ENCODE measurements around the gene PPP6R3. TPM values are rescaled to one million over a fixed set of nuclear protein-coding genes. Genes with fewer than 3 reads are reported as not detected.
"Not testable (repeated sequence)": the region's sequence is repeated elsewhere in the genome, so short reads cannot be mapped to it uniquely, and the experiment has no call there.

Gene PPP6R3
- total RNA-seq, 2 donors from 2014 or later, result 134 to 136 TPM

GRCh38 chr11:68425866-68426380, 34.6 kb upstream of the PPP6R3 start:
- ATAC-seq, result no peak
- Mint-ChIP-seq H3K4me1 (no peaks in the 10 kb centered on the region), H3K36me3 (ENCODE audit: low read depth) (no peaks in the 10 kb centered on the region), H3K27ac (no peak overlapping the region), H3K4me3 (no peak overlapping the region), H3K27me3 (no peaks in the 10 kb centered on the region)
- no peaks in the 10 kb centered on the region for H3K9me3 ChIP-seq (ENCODE audit: control insufficient read depth, low read length, poor library complexity, severe bottlenecking)
- no peak for DNase-seq

- H3K9me3 ChIP-seq (ENCODE audit: control insufficient read depth, low read length, poor library complexity, severe bottlenecking), result no peaks in the 10 kb centered on the region
- no peaks in the 10 kb centered on the region for H3K27me3 Mint-ChIP-seq
- H3K4me1 Mint-ChIP-seq, result no peaks in the 10 kb centered on the region
- no peak overlapping the region for H3K27ac Mint-ChIP-seq
- no peak overlapping the region for H3K4me3 Mint-ChIP-seq
- DNase-seq (no peak), ATAC-seq (no peak)
- no peaks in the 10 kb centered on the region for H3K36me3 Mint-ChIP-seq (ENCODE audit: low read depth)
Observed at GRCh38 chr11:68429661-68430060, 30.9 kb upstream of the PPP6R3 start.

- H3K36me3 Mint-ChIP-seq (ENCODE audit: low read depth), result no peaks in the 10 kb centered on the region
- no peak for ATAC-seq
- no peaks in the 10 kb centered on the region for H3K4me1 Mint-ChIP-seq
- no peaks in the 10 kb centered on the region for H3K27me3 Mint-ChIP-seq
- H3K27ac Mint-ChIP-seq, result no peak overlapping the region
- no peaks in the 10 kb centered on the region for H3K9me3 ChIP-seq (ENCODE audit: control insufficient read depth, low read length, poor library complexity, severe bottlenecking)
- H3K4me3 Mint-ChIP-seq, result no peak overlapping the region
- no peak for DNase-seq
Observed at GRCh38 chr11:68430384-68430783, 30.2 kb upstream of the PPP6R3 start.

GRCh38 chr11:68430801-68431200, 29.8 kb upstream of the PPP6R3 start:
- no peaks in the 10 kb centered on the region for H3K9me3 ChIP-seq (ENCODE audit: control insufficient read depth, low read length, poor library complexity, severe bottlenecking)
- H3K27ac Mint-ChIP-seq, result no peak overlapping the region
- ATAC-seq (no peak), DNase-seq (no peak)
- H3K27me3 Mint-ChIP-seq, result no peaks in the 10 kb centered on the region
- H3K36me3 Mint-ChIP-seq (ENCODE audit: low read depth), result no peaks in the 10 kb centered on the region
- H3K4me1 Mint-ChIP-seq, result no peaks in the 10 kb centered on the region
- H3K4me3 Mint-ChIP-seq, result no peak overlapping the region

- Mint-ChIP-seq H3K4me3 (no peak overlapping the region), H3K27ac (no peak overlapping the region), H3K36me3 (ENCODE audit: low read depth) (no peaks in the 10 kb centered on the region), H3K27me3 (no peaks in the 10 kb centered on the region), H3K4me1 (no peaks in the 10 kb centered on the region)
- DNase-seq, result no peak
- no peak for ATAC-seq
- no peaks in the 10 kb centered on the region for H3K9me3 ChIP-seq (ENCODE audit: control insufficient read depth, low read length, poor library complexity, severe bottlenecking)
Observed at GRCh38 chr11:68431984-68432645, 28.4 kb upstream of the PPP6R3 start.

GRCh38 chr11:68432874-68433273, 27.7 kb upstream of the PPP6R3 start:
- H3K27ac Mint-ChIP-seq, result no peak overlapping the region
- no peaks in the 10 kb centered on the region for H3K4me1 Mint-ChIP-seq
- H3K36me3 Mint-ChIP-seq (ENCODE audit: low read depth), result no peaks in the 10 kb centered on the region
- DNase-seq (no peak), ATAC-seq (no peak)
- no peaks in the 10 kb centered on the region for H3K27me3 Mint-ChIP-seq
- no peak overlapping the region for H3K4me3 Mint-ChIP-seq
- H3K9me3 ChIP-seq (ENCODE audit: control insufficient read depth, low read length, poor library complexity, severe bottlenecking), result no peaks in the 10 kb centered on the region

GRCh38 chr11:68433541-68433940, 27.0 kb upstream of the PPP6R3 start:
- H3K27me3 Mint-ChIP-seq, result no peaks in the 10 kb centered on the region
- no peaks in the 10 kb centered on the region for H3K9me3 ChIP-seq (ENCODE audit: control insufficient read depth, low read length, poor library complexity, severe bottlenecking)
- H3K4me3 Mint-ChIP-seq, result no peak overlapping the region
- DNase-seq (no peak), ATAC-seq (no peak)
- H3K27ac Mint-ChIP-seq, result no peak overlapping the region
- no peaks in the 10 kb centered on the region for H3K36me3 Mint-ChIP-seq (ENCODE audit: low read depth)
- no peaks in the 10 kb centered on the region for H3K4me1 Mint-ChIP-seq

GRCh38 chr11:68434159-68434558, 26.4 kb upstream of the PPP6R3 start:
- H3K4me1 Mint-ChIP-seq; H3K27ac Mint-ChIP-seq; DNase-seq; H3K4me3 Mint-ChIP-seq; H3K27me3 Mint-ChIP-seq; H3K9me3 ChIP-seq (ENCODE audit: control insufficient read depth, low read length, poor library complexity, severe bottlenecking); H3K36me3 Mint-ChIP-seq (ENCODE audit: low read depth); ATAC-seq: not testable (repeated sequence)

GRCh38 chr11:68436162-68436888, 24.2 kb upstream of the PPP6R3 start:
- no peak overlapping the region for H3K27ac Mint-ChIP-seq
- no peak for DNase-seq
- ATAC-seq, result no peak

GRCh38 chr11:68436985-68437926, 23.3 kb upstream of the PPP6R3 start:
- no peaks in the 10 kb centered on the region for H3K9me3 ChIP-seq (ENCODE audit: control insufficient read depth, low read length, poor library complexity, severe bottlenecking)
- H3K27ac Mint-ChIP-seq, result no peak overlapping the region
- no peaks in the 10 kb centered on the region for H3K27me3 Mint-ChIP-seq
- DNase-seq (no peak), ATAC-seq (no peak)
- H3K4me3 Mint-ChIP-seq, result no peak overlapping the region
- H3K36me3 Mint-ChIP-seq (ENCODE audit: low read depth), result no peaks in the 10 kb centered on the region
- H3K4me1 Mint-ChIP-seq, result no peaks in the 10 kb centered on the region

More at GRCh38 chr11:68436162-68436888, 24.2 kb upstream of the PPP6R3 start:
- Mint-ChIP-seq H3K4me3 (no peak overlapping the region), H3K27me3 (no peaks in the 10 kb centered on the region), H3K4me1 (no peaks in the 10 kb centered on the region), H3K36me3 (ENCODE audit: low read depth) (no peaks in the 10 kb centered on the region)
- no peaks in the 10 kb centered on the region for H3K9me3 ChIP-seq (ENCODE audit: control insufficient read depth, low read length, poor library complexity, severe bottlenecking)

- no peak for ATAC-seq
- H3K27ac Mint-ChIP-seq, result no peak overlapping the region
- H3K4me1 Mint-ChIP-seq, result no peaks in the 10 kb centered on the region
- H3K9me3 ChIP-seq (ENCODE audit: control insufficient read depth, low read length, poor library complexity, severe bottlenecking), result no peaks in the 10 kb centered on the region
- no peaks in the 10 kb centered on the region for H3K27me3 Mint-ChIP-seq
- DNase-seq, result no peak
- H3K4me3 Mint-ChIP-seq, result no peak overlapping the region
- H3K36me3 Mint-ChIP-seq (ENCODE audit: low read depth), result no peaks in the 10 kb centered on the region
Observed at GRCh38 chr11:68437927-68438657, 22.5 kb upstream of the PPP6R3 start.

- Mint-ChIP-seq H3K27ac (no peak overlapping the region), H3K4me3 (no peak overlapping the region), H3K4me1 (no peaks in the 10 kb centered on the region), H3K27me3 (no peaks in the 10 kb centered on the region), H3K36me3 (ENCODE audit: low read depth) (no peaks in the 10 kb centered on the region)
- no peaks in the 10 kb centered on the region for H3K9me3 ChIP-seq (ENCODE audit: control insufficient read depth, low read length, poor library complexity, severe bottlenecking)
- no peak for DNase-seq
- ATAC-seq, result no peak
Observed at GRCh38 chr11:68438658-68439259, 21.8 kb upstream of the PPP6R3 start.
